Retinal pigment epithelial cell (primary cell): ENCODE measurements around the gene GRM8.

Experiments
- DNase-seq: peaks from one replicate; pipeline ENCODE4 v3.0.0-alpha.2; 2010; ENCODE audit warnings: low read depth
- H3K4me3 ChIP-seq: 2 replicates; pipeline ENCODE4 v1.5.1; 2011; ENCODE audit warnings: mild to moderate bottlenecking, low read length, control low read depth, moderate library complexity
- CTCF ChIP-seq: conservative IDR thresholded peaks from 2 replicates; pipeline ENCODE4 v1.5.1; 2011; ENCODE audit warnings: low read depth, low read length, control low read depth, inconsistent platforms

GRM8 gene

DNA sequence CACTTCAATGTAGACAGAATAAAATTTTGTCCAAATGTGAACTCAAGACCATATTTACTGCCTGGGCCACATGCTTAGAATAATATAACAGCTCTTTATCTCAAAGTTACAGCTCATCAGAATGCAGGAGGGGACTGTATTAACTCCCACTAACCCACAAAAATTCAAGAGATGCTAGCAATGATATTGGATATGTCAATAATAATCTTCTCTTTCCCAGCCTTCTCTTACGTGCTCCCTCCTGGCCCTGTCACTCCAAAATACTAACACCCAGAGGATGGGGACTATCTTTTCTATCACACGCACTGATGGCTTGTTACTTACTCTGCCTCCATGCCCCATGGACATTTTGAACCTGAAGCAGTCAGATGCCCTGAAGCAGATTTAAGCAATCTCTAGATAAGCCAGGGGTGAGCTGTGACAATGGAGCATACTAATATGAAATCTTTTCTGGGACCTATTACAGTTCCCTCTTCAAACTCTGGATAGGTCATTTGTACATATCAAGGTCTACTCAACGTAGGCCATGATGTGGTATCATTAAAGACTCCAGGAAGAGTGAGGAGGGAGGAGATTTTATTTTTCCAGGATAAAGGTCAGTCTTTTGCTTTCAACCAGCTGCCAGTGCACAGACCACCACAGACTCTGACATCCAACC lies 803.0 kb downstream of the GRM8 start:
- no peak for TF ChIP-seq CTCF
- no peak overlapping the region for H3K4me3 ChIP-seq
- DNase-seq = no peak

GRCh38 chr7:126447984-126448383 lies 804.8 kb downstream of the GRM8 start:
- no peak overlapping the region for H3K4me3 ChIP-seq
- DNase-seq = no peak
- no peak for TF ChIP-seq CTCF

DNA sequence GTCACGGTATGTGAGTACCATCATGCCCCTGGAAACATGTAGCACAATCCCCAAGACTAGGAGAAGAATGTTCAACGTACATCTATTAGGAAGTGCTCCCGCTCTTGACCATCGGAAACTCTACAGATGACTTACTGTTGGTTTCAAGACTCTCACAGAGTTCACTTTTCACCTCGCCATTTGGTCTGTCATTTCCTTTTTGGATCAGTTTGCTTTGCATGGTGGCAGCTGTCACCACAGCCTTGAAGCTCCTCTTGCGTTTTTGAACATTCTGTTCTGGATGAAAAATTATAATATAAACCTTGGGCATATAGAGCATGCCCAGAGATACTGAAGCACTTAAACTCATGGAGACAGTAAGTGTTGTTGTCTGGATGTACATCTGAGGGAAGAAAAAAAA lies 806.8 kb downstream of the GRM8 start:
- no peak for DNase-seq
- no peak for TF ChIP-seq CTCF
- H3K4me3 ChIP-seq = no peak overlapping the region

DNA sequence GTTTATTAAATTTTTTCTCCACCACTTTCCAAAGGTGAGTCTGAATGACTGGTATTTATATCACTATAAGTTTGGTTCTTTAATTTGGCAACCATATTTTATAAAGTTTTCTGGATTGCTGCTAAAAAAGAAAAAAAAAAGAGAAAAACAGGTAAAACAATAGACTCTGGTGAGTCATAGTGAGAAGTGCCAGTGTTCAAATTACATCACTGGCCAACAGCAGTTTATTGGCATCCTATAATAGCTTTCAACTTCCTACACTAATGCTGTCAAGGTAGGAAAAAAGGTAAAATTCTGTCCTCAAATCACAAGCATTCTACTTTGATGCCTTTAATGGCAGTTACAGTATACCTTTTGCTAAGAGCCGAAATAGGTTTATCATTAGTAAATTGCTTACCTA lies 808.8 kb downstream of the GRM8 start:
- no peak for DNase-seq
- H3K4me3 ChIP-seq = no peak overlapping the region
- no peak for TF ChIP-seq CTCF

- no peak for DNase-seq
- no peak overlapping the region for H3K4me3 ChIP-seq
- TF ChIP-seq CTCF = no peak
Observed at GRCh38 chr7:126442908-126443307, 809.8 kb downstream of the GRM8 start.

GRCh38 chr7:126441745-126442144 lies 811.0 kb downstream of the GRM8 start:
- TF ChIP-seq CTCF = no peak
- no peak overlapping the region for H3K4me3 ChIP-seq
- DNase-seq = no peak

DNA sequence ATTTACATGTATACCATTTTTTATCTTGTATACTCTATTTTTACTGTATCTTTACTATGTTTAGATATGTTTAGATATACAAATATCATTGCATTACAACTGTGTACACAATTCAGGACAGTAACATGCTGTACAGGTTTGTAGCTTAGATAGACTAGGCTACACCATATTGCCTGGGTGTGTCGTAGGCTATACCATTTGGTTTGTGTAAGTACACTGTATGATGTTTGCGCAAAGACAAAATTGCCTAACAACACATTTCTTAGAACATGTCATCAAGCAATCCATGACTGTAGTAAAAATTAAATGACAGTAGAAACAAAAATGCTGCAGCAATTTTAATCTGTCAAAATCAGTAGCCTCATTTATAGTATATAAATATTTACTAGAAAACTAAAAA lies 812.2 kb downstream of the GRM8 start:
- no peak for DNase-seq

More for the DNA sequence above, 812.2 kb downstream of the GRM8 start:
- TF ChIP-seq CTCF = no peak
- no peak overlapping the region for H3K4me3 ChIP-seq
